GM21723 (cell line): ENCODE data around the gene OR5M11.
"Not testable (repeated sequence)": the region's sequence is repeated elsewhere in the genome, so short reads cannot be mapped to it uniquely, and the experiment has no call there.

Experiments
- ATAC-seq: cut with Tn5 transposase; IDR thresholded peaks from one replicate; pipeline ENCODE4 v1.9.1; 2021; ENCODE audit warnings: mild to moderate bottlenecking, moderate library complexity; ENCODE audit not compliant: unreplicated experiment

OR5M11 gene

GRCh38 chr11:56543157-56543556 is at the start of gene OR5M11:
Gene OR5M11 (minus strand): TSS chr11:56543257. CDS start chr11:56543257, 0 bp downstream.
- ATAC-seq = no peak

DNA sequence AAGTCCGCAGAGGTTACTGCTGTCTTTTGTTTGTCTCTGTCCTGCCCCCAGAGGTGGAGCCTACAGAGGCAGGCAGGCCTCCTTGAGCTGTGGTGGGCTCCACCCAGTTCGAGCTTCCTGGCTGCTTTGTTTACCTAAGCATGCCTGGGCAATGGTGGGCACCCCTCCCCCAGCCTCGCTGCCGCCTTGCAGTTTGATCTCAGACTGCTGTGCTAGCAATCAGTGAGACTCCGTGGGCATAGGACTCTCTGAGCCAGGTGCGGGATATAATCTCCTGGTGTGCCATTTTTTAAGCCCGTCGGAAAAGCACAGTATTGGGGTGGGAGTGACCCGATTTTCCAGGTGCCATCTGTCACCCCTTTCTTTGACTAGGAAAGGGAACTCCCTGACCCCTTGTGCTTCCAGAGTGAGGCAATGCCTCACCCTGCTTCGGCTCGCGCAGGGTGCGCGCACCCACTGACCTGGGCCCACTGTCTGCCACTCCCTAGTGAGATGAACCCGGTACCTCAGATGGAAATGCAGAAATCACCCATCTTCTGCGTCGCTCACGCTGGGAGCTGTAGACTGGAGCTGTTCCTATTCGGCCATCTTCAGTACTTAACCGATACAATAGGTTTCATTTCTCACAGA is 49.1 kb upstream of the OR5M11 start:
- not testable (repeated sequence) for ATAC-seq

- no peak for ATAC-seq
These were observed 34.6 kb upstream of the OR5M11 start, which contains the start of gene OR5M10 for GRCh38 chr11:56577621-56578020. Gene OR5M10 (minus strand): TSS chr11:56577721. CDS start chr11:56577721, 0 bp downstream.

DNA sequence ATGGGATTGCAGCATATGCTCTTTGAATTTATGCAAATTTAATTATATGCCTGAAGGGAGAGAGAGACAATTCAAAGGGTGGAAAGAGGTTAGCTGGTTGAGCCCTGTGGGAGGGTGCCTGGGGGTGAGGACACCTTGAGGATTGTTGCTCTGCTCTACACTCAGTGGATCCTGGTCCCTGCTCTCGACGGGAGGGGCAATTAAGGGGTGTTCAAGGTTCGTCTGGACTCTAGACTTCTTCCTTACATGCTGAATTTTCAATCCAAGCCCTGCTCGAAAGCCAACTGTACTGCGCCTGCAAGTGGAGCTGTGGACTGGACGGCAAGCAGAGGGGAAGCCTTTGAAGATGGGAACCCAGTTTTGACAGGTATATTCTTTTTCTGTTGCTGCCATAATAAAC is 15.5 kb upstream of the OR5M11 start:
- no peak for ATAC-seq

- ATAC-seq = not testable (repeated sequence)
These were observed 11.6 kb upstream of the OR5M11 start for GRCh38 chr11:56554691-56555090.

GRCh38 chr11:56545531-56545930 is 2.5 kb upstream of the OR5M11 start:
- ATAC-seq = no peak

DNA sequence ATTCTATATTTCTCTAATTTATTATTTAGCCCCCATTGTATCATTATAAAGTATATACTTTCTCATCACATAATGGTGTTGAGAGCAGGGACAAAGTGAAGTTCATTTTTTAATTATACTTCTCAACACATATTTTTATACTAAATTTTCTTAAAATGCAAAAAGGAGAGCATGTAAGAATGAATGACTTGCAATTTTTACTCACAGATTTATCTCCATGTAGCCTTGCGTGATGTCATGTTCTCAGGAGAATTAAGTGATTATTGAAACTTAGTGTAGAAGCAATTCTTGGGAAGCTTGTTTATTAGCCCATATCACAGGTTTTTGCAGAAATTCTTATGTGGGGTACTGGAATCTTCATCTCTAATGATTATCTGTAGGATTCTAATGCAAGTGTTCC is 682 bp upstream of the OR5M11 start:
- no peak for ATAC-seq

GRCh38 chr11:56533054-56533740 is 9.9 kb downstream of the OR5M11 start:
- no peak for ATAC-seq

- no peak for ATAC-seq
These were observed 11.2 kb downstream of the OR5M11 start for GRCh38 chr11:56531856-56532255.

- no peak for ATAC-seq
These were observed 21.0 kb downstream of the OR5M11 start for GRCh38 chr11:56522008-56522407.

GRCh38 chr11:56513280-56513679 is 29.8 kb downstream of the OR5M11 start:
- no peak for ATAC-seq

GRCh38 chr11:56509439-56509838 is 33.6 kb downstream of the OR5M11 start:
- no peak for ATAC-seq

DNA sequence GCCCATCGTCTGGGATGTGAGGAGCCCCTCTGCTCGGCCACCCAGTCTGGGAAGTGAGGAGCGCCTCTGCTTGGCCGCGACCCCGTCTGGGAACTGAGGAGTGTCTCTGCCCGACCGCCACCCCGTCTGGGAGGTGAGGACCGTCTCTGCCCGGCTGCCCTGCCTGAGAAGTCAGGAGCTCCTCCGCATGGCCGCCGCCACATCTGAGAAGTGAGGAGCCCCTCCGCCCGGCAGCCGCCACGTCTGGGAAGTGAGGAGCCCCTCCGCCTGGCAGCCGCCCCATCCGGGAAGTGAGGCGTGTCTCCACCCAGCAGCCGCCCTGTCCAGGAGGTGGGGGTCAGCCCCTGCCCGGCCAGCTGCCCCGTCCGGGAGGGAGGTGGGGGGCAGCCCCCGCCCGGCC is 46.0 kb downstream of the OR5M11 start:
- no peak for ATAC-seq

DNA sequence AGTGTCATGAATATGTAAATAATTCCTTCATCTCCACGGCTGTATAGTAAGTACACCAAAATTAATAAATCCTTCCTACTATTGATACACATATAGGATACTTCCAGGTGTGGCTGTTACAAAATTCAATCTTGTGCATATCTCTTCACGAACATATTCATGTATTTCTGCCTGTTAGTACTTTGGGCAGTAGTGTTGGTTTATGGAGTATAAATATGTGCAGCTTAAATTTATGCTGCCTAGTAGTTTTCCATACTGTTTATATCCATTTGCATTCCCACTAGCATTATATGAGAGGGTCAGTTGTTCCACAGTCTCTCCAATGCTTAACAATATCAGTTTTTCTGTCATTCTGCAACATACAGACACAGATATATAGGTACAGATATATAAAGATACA is 47.9 kb downstream of the OR5M11 start:
- ATAC-seq = no peak
